ENCODE data around the gene FHAD1. TPM values are rescaled to one million over a fixed set of nuclear protein-coding genes. Genes with fewer than 3 reads are reported as not detected.

FHAD1 gene
- total and polyA plus RNA-seq, 2 of the 13 experiments (the other 11 are each of a cell fraction or from before 2014, with no cell fraction given): not detected

- Histone ChIP-seq H4K20me1 (ENCODE audit: insufficient read depth, low read length) (no peaks in the 10 kb centered on the region), H3K4me1 (ENCODE audit: insufficient read depth, low read length) (peaks cover 23% of the 10 kb centered on the region), H3K9me3 (ENCODE audit: low read length) (peaks cover 10% of the 10 kb centered on the region), H3K4me2 (ENCODE audit: low read depth, low read length) (no peak overlapping the region), H3K27ac (ENCODE audit: extremely low read length, insufficient read depth, low read length) (no peak overlapping the region), H3K79me2 (ENCODE audit: insufficient read depth, low read length) (no peaks in the 10 kb centered on the region), H3K4me3 (replicated peaks in 1 of 3; ENCODE audit: insufficient read depth in 1 of 3, low read depth in 2 of 3, low read length in 3 of 3) (no peak overlapping the region), H2AFZ (ENCODE audit: low read length) (no peak overlapping the region), H3K27me3 (ENCODE audit: control insufficient read depth in 1 of 2, insufficient read depth in 2 of 2, low read length in 2 of 2) (peaks cover 0 to 4% of the 10 kb centered on the region in 2 experiments; a peak in 2 of 5 replicates), H3K9ac (ENCODE audit: insufficient read depth, low read depth, low read length) (no peak overlapping the region), H3K36me3 (replicated peaks in 1 of 2; ENCODE audit: control insufficient read depth in 1 of 2, insufficient read depth in 2 of 2, low read length in 2 of 2) (no peaks in the 10 kb centered on the region)
- DNase-seq (ENCODE audit: low spot score): no peak
- CTCF ChIA-PET (ENCODE audit: low intra/inter-chr PET ratio, low total read pairs): no interaction called here
- POLR2A ChIA-PET: no interaction called here
- no peak for ATAC-seq
- in situ Hi-C loops (cut with HindIII; ENCODE audit: extremely low pct_ligation_motif_present, low pct_unique_long_range_greater_than_20kb) (no loop called here), intact Hi-C loops (cut with micrococcal nuclease; ENCODE audit: unreplicated experiment) (no loop called here)
- WGBS (ENCODE audit: low lambda C conversion rate): 8% methylated on average over 2 of the region's 2 CpGs
- no peak for FAIRE-seq
- BruUV-seq (replicated peaks): no TSS peak
- TF ChIP-seq LCORL (IDR thresholded peaks at IDR 0.05): no peak
- TF ChIP-seq LCORL (CRISPR knock-in tag; IDR thresholded peaks at IDR 0.05): no peak
- no peak for TF ChIP-seq SNAPC4 (CRISPR knock-in tag; IDR thresholded peaks at IDR 0.05)
- no peak for TF ChIP-seq ZNF160 (CRISPR knock-in tag; IDR thresholded peaks at IDR 0.05)
- TF ChIP-seq TFDP1 (CRISPR knock-in tag; IDR thresholded peaks at IDR 0.05; ENCODE audit: borderline replicate concordance): no peak
- no peak for TF ChIP-seq ZBTB40 (IDR thresholded peaks at IDR 0.05)
- TF ChIP-seq ZBTB40 (CRISPR knock-in tag; IDR thresholded peaks at IDR 0.05): no peak
- TF ChIP-seq U2AF1 (optimal IDR thresholded peaks at IDR 0.05; ENCODE audit: low read depth, low read length): no peak
- no peak for TF ChIP-seq SMAD3 (CRISPR knock-in tag; IDR thresholded peaks at IDR 0.05)
- no peak for TF ChIP-seq SP5 (CRISPR knock-in tag; IDR thresholded peaks at IDR 0.05; ENCODE audit: borderline replicate concordance, low read depth)
- no peak for TF ChIP-seq HDAC6 (IDR thresholded peaks at IDR 0.05; ENCODE audit: low read depth, low read length)
These were observed 152.7 kb downstream of the FHAD1 start for GRCh38 chr1:15399710-15400109.

Measured in HepG2 (cell line).